ENCODE data around the gene UNC80.

DNA sequence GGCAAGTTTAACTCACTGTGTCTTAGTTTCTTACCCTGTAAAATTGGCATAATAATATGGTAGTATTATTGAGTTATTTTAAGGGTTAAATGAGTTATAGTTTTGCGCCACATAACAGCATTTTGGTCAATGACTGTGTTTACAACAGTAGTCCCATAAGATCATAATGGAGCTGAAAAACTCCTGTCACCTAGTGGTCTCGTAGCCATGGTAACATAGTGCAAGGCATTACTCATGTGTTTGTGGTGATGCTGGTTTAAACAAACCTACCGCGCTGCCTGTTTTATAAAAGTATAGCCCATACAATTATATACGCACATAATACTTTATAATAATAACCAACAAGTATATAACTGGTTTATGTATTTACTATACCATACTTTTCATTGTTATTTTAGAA is 15.8 kb downstream of the UNC80 start:
- TF ChIP-seq EZH2 (IDR thresholded peaks at IDR 0.05; ENCODE audit: low read depth): no peak
- TF ChIP-seq, protein P1, sequence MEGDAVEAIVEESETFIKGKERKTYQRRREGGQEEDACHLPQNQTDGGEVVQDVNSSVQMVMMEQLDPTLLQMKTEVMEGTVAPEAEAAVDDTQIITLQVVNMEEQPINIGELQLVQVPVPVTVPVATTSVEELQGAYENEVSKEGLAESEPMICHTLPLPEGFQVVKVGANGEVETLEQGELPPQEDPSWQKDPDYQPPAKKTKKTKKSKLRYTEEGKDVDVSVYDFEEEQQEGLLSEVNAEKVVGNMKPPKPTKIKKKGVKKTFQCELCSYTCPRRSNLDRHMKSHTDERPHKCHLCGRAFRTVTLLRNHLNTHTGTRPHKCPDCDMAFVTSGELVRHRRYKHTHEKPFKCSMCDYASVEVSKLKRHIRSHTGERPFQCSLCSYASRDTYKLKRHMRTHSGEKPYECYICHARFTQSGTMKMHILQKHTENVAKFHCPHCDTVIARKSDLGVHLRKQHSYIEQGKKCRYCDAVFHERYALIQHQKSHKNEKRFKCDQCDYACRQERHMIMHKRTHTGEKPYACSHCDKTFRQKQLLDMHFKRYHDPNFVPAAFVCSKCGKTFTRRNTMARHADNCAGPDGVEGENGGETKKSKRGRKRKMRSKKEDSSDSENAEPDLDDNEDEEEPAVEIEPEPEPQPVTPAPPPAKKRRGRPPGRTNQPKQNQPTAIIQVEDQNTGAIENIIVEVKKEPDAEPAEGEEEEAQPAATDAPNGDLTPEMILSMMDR (conservative IDR thresholded peaks at IDR 0.05): no peak

Data from PC-9 (cell line).